Neutrophil (primary cell): ENCODE results near the gene SKOR1.

Experiments
- H3K27ac ChIP-seq: fragments of 200-600 bp; sonication (generic); 2 replicates; pipeline ENCODE4 v1.5.1; 2016; ENCODE audit warnings: mild to moderate bottlenecking, moderate library complexity
- H3K27me3 ChIP-seq: fragments of 200-600 bp; sonication (generic); 2 replicates; pipeline ENCODE4 v1.6.0; 2016; ENCODE audit warnings: mild to moderate bottlenecking
- H3K36me3 ChIP-seq: fragments of 200-600 bp; sonication (generic); 2 replicates; pipeline ENCODE4 v1.5.1; 2017
- H3K4me1 ChIP-seq, 2 experiments: fragments of 200-600 bp in 1 of 2; sonication (generic) in 1 of 2; 1 replicate in 1 of 2; 2 replicates in 1 of 2; pipeline versions ENCODE4 v1.5.1 to v1.6.1; 2013 to 2016; ENCODE audit warnings: low read depth in 1 of 2, low read length in 1 of 2, mild to moderate bottlenecking in 1 of 2, moderate library complexity in 1 of 2; ENCODE audit not compliant: control insufficient read depth in 1 of 2, insufficient read depth in 1 of 2
- H3K4me3 ChIP-seq, 2 experiments: fragments of 200-600 bp in 1 of 2; sonication (generic) in 1 of 2; 1 replicate in 1 of 2; 2 replicates in 1 of 2; pipeline ENCODE4 v1.5.1; 2013 to 2016; ENCODE audit warnings: low read depth in 1 of 2, low read length in 1 of 2, mild to moderate bottlenecking in 1 of 2, moderate library complexity in 1 of 2
- H3K9me3 ChIP-seq: fragments of 200-600 bp; sonication (generic); 2 replicates; pipeline ENCODE4 v1.5.1; 2016
- CTCF ChIP-seq: fragments of 200-600 bp; sonication (generic); IDR thresholded peaks from 2 replicates; pipeline ENCODE4 v1.5.1; 2016; ENCODE audit warnings: antibody characterized with exemption

Gene SKOR1

GRCh38 chr15:67778968-67779548, 46.3 kb upstream of the SKOR1 start:
- Histone ChIP-seq H3K27ac (no peak overlapping the region), H3K4me1 (peaks cover 6 to 10% of the 10 kb centered on the region in 2 experiments), H3K36me3 (no peaks in the 10 kb centered on the region), H3K27me3 (no peaks in the 10 kb centered on the region), H3K4me3 (no peak overlapping the region), H3K9me3 (no peaks in the 10 kb centered on the region)
- TF ChIP-seq CTCF: no peak

- H3K4me1 ChIP-seq: peaks cover 8 to 16% of the 10 kb centered on the region in 2 experiments
- TF ChIP-seq CTCF: no peak
- H3K27me3 ChIP-seq: no peaks in the 10 kb centered on the region
- peak overlapping the region; percentile 6 to 8 for H3K4me3 ChIP-seq
- no peaks in the 10 kb centered on the region for H3K36me3 ChIP-seq
- peak overlapping the region; percentile 18 for H3K27ac ChIP-seq
- H3K9me3 ChIP-seq: no peaks in the 10 kb centered on the region
These were observed 45.7 kb upstream of the SKOR1 start for GRCh38 chr15:67779549-67780111.

- Histone ChIP-seq H3K36me3 (no peaks in the 10 kb centered on the region), H3K27ac (no peak overlapping the region), H3K27me3 (no peaks in the 10 kb centered on the region), H3K4me3 (no peak overlapping the region), H3K9me3 (no peaks in the 10 kb centered on the region), H3K4me1 (peaks cover 10 to 17% of the 10 kb centered on the region in 2 experiments)
- TF ChIP-seq CTCF: no peak
These were observed 44.2 kb upstream of the SKOR1 start for GRCh38 chr15:67781061-67781460.

- H3K36me3 ChIP-seq: no peaks in the 10 kb centered on the region
- H3K27ac ChIP-seq: no peak overlapping the region
- peaks cover 10 to 17% of the 10 kb centered on the region in 2 experiments for H3K4me1 ChIP-seq
- H3K9me3 ChIP-seq: no peaks in the 10 kb centered on the region
- TF ChIP-seq CTCF: no peak
- H3K27me3 ChIP-seq: no peaks in the 10 kb centered on the region
- no peak overlapping the region for H3K4me3 ChIP-seq
These were observed 43.2 kb upstream of the SKOR1 start for GRCh38 chr15:67781907-67782690.

- Histone ChIP-seq H3K4me3 (no peak overlapping the region), H3K27ac (no peak overlapping the region), H3K4me1 (peaks cover 10 to 17% of the 10 kb centered on the region in 2 experiments), H3K36me3 (no peaks in the 10 kb centered on the region), H3K9me3 (no peaks in the 10 kb centered on the region), H3K27me3 (no peaks in the 10 kb centered on the region)
- no peak for TF ChIP-seq CTCF
These were observed 42.7 kb upstream of the SKOR1 start for GRCh38 chr15:67782691-67782991.
